HCT116 (cell line): Measurements from ENCODE around the gene TES. TPM values are rescaled to one million over a fixed set of nuclear protein-coding genes. Genes with fewer than 3 reads are reported as not detected.

Experiments used
- ATAC-seq: fragments of 200-7000 bp; cut with Tn5 transposase; 2 replicates; pipeline ENCODE4 v1.9.1; 2020; ENCODE audit warnings: mild to moderate bottlenecking, moderate library complexity
- BruUV-seq: library from RNA; stranded (reverse); fragments of 400-500 nt; replicated peaks from 2 replicates; lab custom pipeline; 2021; lab: Mats Ljungman, UMichigan
- CTCF ChIA-PET: fragments of 300-600 bp; sonication (Branson Sonifier 250); formaldehyde crosslinking; loops from one replicate; lab custom pipeline; 2021; ENCODE audit warnings: antibody characterized with exemption; lab: Charles Lee
- POLR2A ChIA-PET: fragments of 300-600, 350-600 bp; sonication (Branson Sonifier 250); formaldehyde crosslinking; loops from one replicate; lab custom pipeline; 2021; ENCODE audit warnings: antibody characterized with exemption; lab: Charles Lee
- RAD21 ChIA-PET, 2 experiments: fragments of 300-600 bp; sonication (Branson Sonifier 250); formaldehyde crosslinking; loops; one replicate each; lab custom pipeline; 2023; ENCODE audit warnings: low total read pairs in 2 of 2; ENCODE audit not compliant: uncharacterized antibody in 2 of 2, unreplicated experiment in 2 of 2, low non-redundant PET in 1 of 2; lab: Charles Lee
- DNase-seq: peaks from one replicate; pipeline ENCODE4 v3.0.0-alpha.2; 2010; ENCODE audit warnings: low read depth, low spot score
- H2AFZ ChIP-seq: fragments of 200-600 bp; shearing (Covaris generic), sonication (generic); 2 replicates; pipeline ENCODE4 v1.6.1; 2017; ENCODE audit warnings: low read depth, mixed run types, mixed read lengths, antibody characterized with exemption, low read length; ENCODE audit not compliant: poor library complexity, severe bottlenecking
- H3K27ac ChIP-seq: 2 replicates; pipeline ENCODE4 v1.5.1; 2012; ENCODE audit warnings: low read depth, low read length
- H3K27me3 ChIP-seq: fragments of 200-600 bp; sonication (generic); 2 replicates; pipeline ENCODE4 v1.6.1; 2016; ENCODE audit warnings: mixed run types, low read length, mixed read lengths; ENCODE audit not compliant: insufficient read depth
- H3K36me3 ChIP-seq, 2 experiments: fragments of 200-500 bp in 1 of 2; fragments of 200-600 bp in 1 of 2; sonication (Bioruptor generic) in 1 of 2; sonication (generic) in 1 of 2; 2 replicates each; pipeline versions ENCODE4 v1.5.1 to v1.6.1; 2014 to 2016; ENCODE audit warnings: low read length in 2 of 2, inconsistent platforms in 1 of 2, mixed read lengths in 1 of 2, mixed run types in 1 of 2; ENCODE audit not compliant: insufficient read depth in 2 of 2, control insufficient read depth in 1 of 2
- H3K4me1 ChIP-seq, 2 experiments: fragments of 200-600 bp in 1 of 2; sonication (generic) in 1 of 2; 2 replicates each; pipeline versions ENCODE4 v1.5.1 to v1.6.1; 2012 to 2017; ENCODE audit warnings: low read length in 2 of 2, inconsistent platforms in 1 of 2, mild to moderate bottlenecking in 1 of 2, mixed read lengths in 1 of 2, mixed run types in 1 of 2, moderate library complexity in 1 of 2; ENCODE audit not compliant: insufficient read depth in 2 of 2, control insufficient read depth in 1 of 2
- H3K4me2 ChIP-seq: fragments of 200-600 bp; sonication (generic); 2 replicates; pipeline ENCODE4 v1.6.1; 2017; ENCODE audit warnings: mixed run types, low read length, mixed read lengths
- H3K4me3 ChIP-seq, 2 experiments: fragments of 200-600 bp in 1 of 2; sonication (generic) in 1 of 2; replicated peaks in 1 of 2; 2 replicates each; pipeline ENCODE4 v1.5.1; 2011 to 2016; ENCODE audit warnings: low read length in 2 of 2, control low read depth in 1 of 2, low read depth in 1 of 2, mild to moderate bottlenecking in 1 of 2, mixed read lengths in 1 of 2, mixed run types in 1 of 2
- H3K79me2 ChIP-seq: fragments of 200-600 bp; sonication (generic); 2 replicates; pipeline ENCODE4 v1.6.1; 2017; ENCODE audit warnings: mild to moderate bottlenecking, mixed run types, low read length, moderate library complexity, mixed read lengths; ENCODE audit not compliant: insufficient read depth
- H3K9ac ChIP-seq: fragments of 200-600 bp; sonication (generic); 2 replicates; pipeline ENCODE4 v1.6.1; 2016; ENCODE audit warnings: low read length, mixed read lengths
- H3K9me2 ChIP-seq: fragments of 200-600 bp; sonication (generic), shearing (Covaris generic); 2 replicates; pipeline ENCODE4 v1.6.1; 2017; ENCODE audit warnings: mixed run types, mild to moderate bottlenecking, moderate library complexity; ENCODE audit not compliant: insufficient read depth
- H3K9me3 ChIP-seq, 2 experiments: fragments of 200-500 bp in 1 of 2; fragments of 200-600 bp in 1 of 2; sonication (Bioruptor generic) in 1 of 2; sonication (generic) in 1 of 2; 2 replicates each; pipeline ENCODE4 v1.6.1; 2014 to 2017; ENCODE audit warnings: low read length in 2 of 2, mixed read lengths in 2 of 2, inconsistent platforms in 1 of 2, low read depth in 1 of 2, mild to moderate bottlenecking in 1 of 2, mixed run types in 1 of 2, moderate library complexity in 1 of 2; ENCODE audit not compliant: control insufficient read depth in 1 of 2, insufficient read depth in 1 of 2
- H4K20me1 ChIP-seq: fragments of 200-600 bp; sonication (generic), shearing (Covaris generic); 2 replicates; pipeline ENCODE4 v1.6.1; 2017; ENCODE audit warnings: mixed run types, mild to moderate bottlenecking, moderate library complexity; ENCODE audit not compliant: insufficient read depth
- ATF3 ChIP-seq: IDR thresholded peaks from 2 replicates; pipeline ENCODE4 v1.6.1; 2012
- CBX3 ChIP-seq: IDR thresholded peaks from 2 replicates; pipeline ENCODE4 v1.6.1; 2012; ENCODE audit warnings: low read depth
- CEBPB ChIP-seq: IDR thresholded peaks from 2 replicates; pipeline ENCODE4 v1.6.1; 2012; ENCODE audit warnings: low read depth
- ELF1 ChIP-seq: IDR thresholded peaks from 2 replicates; pipeline ENCODE4 v1.6.1; 2012; ENCODE audit warnings: low read depth, borderline replicate concordance
- EZH2 ChIP-seq: fragments of 200-600 bp; sonication (generic); IDR thresholded peaks from 2 replicates; pipeline ENCODE4 v1.6.1; 2017; ENCODE audit warnings: antibody characterized with exemption, mixed run types
- EZH2phosphoT487 ChIP-seq: fragments of 200-600 bp; IDR thresholded peaks from 2 replicates; pipeline ENCODE4 v1.6.1; 2018; ENCODE audit warnings: antibody characterized with exemption, borderline replicate concordance
- FOSL1 ChIP-seq: IDR thresholded peaks from 2 replicates; pipeline ENCODE4 v1.6.1; 2012; ENCODE audit warnings: low read depth
- POLR2A ChIP-seq: IDR thresholded peaks from 2 replicates; pipeline ENCODE4 v1.7.0; 2011; ENCODE audit warnings: borderline replicate concordance; ENCODE audit not compliant: insufficient read depth, insufficient read length; ENCODE audit errors: extremely low read depth
- RAD21 ChIP-seq: IDR thresholded peaks from 2 replicates; pipeline ENCODE4 v1.6.1; 2012; ENCODE audit warnings: low read depth, mild to moderate bottlenecking
- SIN3A ChIP-seq: IDR thresholded peaks from 2 replicates; pipeline ENCODE4 v1.6.1; 2012; ENCODE audit warnings: low read depth
- SP1 ChIP-seq: IDR thresholded peaks from 2 replicates; pipeline ENCODE4 v1.6.1; 2012; ENCODE audit warnings: low read depth
- SRF ChIP-seq: IDR thresholded peaks from 2 replicates; pipeline ENCODE4 v1.6.1; 2012; ENCODE audit warnings: low read depth
- TCF7L2 ChIP-seq: IDR thresholded peaks from 2 replicates; pipeline ENCODE4 v1.7.0; 2011; ENCODE audit warnings: borderline replicate concordance, inconsistent platforms; ENCODE audit not compliant: insufficient read depth, insufficient read length; ENCODE audit errors: extremely low read depth
- YY1 ChIP-seq: IDR thresholded peaks from 2 replicates; pipeline ENCODE4 v1.6.1; 2011; ENCODE audit warnings: low read length, low read depth, moderate library complexity, mild to moderate bottlenecking; ENCODE audit not compliant: insufficient replicate concordance; ENCODE audit errors: extremely low read depth
- ZFX ChIP-seq: fragments of 450-650 bp; IDR thresholded peaks from 2 replicates; pipeline ENCODE4 v1.6.1; 2017
- intact Hi-C: fragments of 100-400 bp; cut with micrococcal nuclease; formaldehyde crosslinking; loops from 2 replicates; pipeline ENCODE4 v1.10.0; 2022
- total RNA-seq: library from RNA; stranded (reverse); gene quantifications from one replicate; pipeline ENCODE4 v1.2.1, GENCODE V29; 2021; ENCODE audit not compliant: unreplicated experiment
- TF ChIP-seq, protein P1 (sequence below): IDR thresholded peaks from 2 replicates; pipeline ENCODE4 v1.6.1; 2012; ENCODE audit warnings: low read depth
- TF ChIP-seq, protein P2 (sequence below), 3 experiments: fragments of 200-600 bp in 1 of 3; sonication (generic) in 1 of 3; IDR thresholded peaks in 2 of 3; conservative IDR thresholded peaks in 1 of 3; 2 replicates each; pipeline ENCODE4 v1.5.1; 2012 to 2017; ENCODE audit warnings: low read depth in 2 of 3, low read length in 2 of 3, antibody characterized with exemption in 1 of 3, borderline replicate concordance in 1 of 3, control low read depth in 1 of 3, mild to moderate bottlenecking in 1 of 3, mixed read lengths in 1 of 3, mixed run types in 1 of 3, moderate library complexity in 1 of 3; ENCODE audit not compliant: insufficient read depth in 1 of 3
- TF ChIP-seq, protein P3 (sequence below): IDR thresholded peaks from 2 replicates; pipeline ENCODE4 v1.6.1; 2012

The TES gene
- total RNA-seq, 1 experiment from 2014 or later = 129 TPM

DNA sequence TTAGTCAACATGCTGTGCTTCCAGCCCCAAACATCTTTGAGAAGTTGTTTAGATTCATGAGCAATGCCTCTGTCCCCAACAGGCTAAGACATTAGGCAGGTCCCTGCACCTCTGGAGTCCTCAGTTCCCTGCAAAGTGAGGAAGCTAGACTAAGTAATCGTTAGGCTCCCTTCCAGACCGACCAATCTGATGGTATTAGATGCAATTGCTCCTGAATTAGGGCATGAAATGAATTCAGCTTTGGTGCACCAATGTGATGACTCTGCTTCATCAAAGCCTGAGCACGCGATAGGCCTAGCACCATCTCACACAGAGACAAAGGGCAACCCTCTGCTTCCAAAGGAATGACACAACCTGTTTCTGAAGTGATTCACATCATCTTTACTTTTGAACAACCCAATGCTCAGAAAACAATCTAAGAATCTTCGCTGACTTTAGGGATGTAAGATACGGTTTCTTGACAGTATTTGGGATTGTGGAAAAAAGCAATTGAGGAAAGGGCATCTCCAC is 723 bp upstream of the TES start:
- peak overlapping the region; percentile 90; the same call in 1 of the 2 replicates for H3K9ac ChIP-seq
- H3K9me3 ChIP-seq = no peaks in the 10 kb centered on the region
- CTCF ChIA-PET = interaction anchor here (0.8 to 2.4 kb wide), 4 partner anchors 10 to 381 kb away, joined by 3 to 12 read pairs (median 3); no protein-coding TSS in a partner anchor
- H3K4me1 ChIP-seq = peaks cover 35 to 41% of the 10 kb centered on the region in 2 experiments
- intact Hi-C loops = no loop called here
- BruUV-seq = TSS peak; percentile 27
- H4K20me1 ChIP-seq = no peaks in the 10 kb centered on the region
- peak overlapping the region; percentile 86 for H2AFZ ChIP-seq
- no peak for DNase-seq
- peak overlapping the region; percentile 86; the same call in 1 of the 2 replicates for H3K27ac ChIP-seq
- peaks cover 40% of the 10 kb centered on the region for H3K79me2 ChIP-seq
- TF ChIP-seq POLR2A (no peak), EZH2phosphoT487 (no peak), YY1 (no peak), SP1 (no peak), TCF7L2 (no peak), SIN3A (no peak; the same call in 1 of the 2 replicates), CEBPB (no peak), CBX3 (no peak), EZH2 (no peak), FOSL1 (no peak), SRF (no peak), ATF3 (no peak), ZFX (no peak), RAD21 (no peak), ELF1 (no peak)
- TF ChIP-seq, protein P1, sequence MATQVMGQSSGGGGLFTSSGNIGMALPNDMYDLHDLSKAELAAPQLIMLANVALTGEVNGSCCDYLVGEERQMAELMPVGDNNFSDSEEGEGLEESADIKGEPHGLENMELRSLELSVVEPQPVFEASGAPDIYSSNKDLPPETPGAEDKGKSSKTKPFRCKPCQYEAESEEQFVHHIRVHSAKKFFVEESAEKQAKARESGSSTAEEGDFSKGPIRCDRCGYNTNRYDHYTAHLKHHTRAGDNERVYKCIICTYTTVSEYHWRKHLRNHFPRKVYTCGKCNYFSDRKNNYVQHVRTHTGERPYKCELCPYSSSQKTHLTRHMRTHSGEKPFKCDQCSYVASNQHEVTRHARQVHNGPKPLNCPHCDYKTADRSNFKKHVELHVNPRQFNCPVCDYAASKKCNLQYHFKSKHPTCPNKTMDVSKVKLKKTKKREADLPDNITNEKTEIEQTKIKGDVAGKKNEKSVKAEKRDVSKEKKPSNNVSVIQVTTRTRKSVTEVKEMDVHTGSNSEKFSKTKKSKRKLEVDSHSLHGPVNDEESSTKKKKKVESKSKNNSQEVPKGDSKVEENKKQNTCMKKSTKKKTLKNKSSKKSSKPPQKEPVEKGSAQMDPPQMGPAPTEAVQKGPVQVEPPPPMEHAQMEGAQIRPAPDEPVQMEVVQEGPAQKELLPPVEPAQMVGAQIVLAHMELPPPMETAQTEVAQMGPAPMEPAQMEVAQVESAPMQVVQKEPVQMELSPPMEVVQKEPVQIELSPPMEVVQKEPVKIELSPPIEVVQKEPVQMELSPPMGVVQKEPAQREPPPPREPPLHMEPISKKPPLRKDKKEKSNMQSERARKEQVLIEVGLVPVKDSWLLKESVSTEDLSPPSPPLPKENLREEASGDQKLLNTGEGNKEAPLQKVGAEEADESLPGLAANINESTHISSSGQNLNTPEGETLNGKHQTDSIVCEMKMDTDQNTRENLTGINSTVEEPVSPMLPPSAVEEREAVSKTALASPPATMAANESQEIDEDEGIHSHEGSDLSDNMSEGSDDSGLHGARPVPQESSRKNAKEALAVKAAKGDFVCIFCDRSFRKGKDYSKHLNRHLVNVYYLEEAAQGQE = no peak
- TF ChIP-seq, protein P2, sequence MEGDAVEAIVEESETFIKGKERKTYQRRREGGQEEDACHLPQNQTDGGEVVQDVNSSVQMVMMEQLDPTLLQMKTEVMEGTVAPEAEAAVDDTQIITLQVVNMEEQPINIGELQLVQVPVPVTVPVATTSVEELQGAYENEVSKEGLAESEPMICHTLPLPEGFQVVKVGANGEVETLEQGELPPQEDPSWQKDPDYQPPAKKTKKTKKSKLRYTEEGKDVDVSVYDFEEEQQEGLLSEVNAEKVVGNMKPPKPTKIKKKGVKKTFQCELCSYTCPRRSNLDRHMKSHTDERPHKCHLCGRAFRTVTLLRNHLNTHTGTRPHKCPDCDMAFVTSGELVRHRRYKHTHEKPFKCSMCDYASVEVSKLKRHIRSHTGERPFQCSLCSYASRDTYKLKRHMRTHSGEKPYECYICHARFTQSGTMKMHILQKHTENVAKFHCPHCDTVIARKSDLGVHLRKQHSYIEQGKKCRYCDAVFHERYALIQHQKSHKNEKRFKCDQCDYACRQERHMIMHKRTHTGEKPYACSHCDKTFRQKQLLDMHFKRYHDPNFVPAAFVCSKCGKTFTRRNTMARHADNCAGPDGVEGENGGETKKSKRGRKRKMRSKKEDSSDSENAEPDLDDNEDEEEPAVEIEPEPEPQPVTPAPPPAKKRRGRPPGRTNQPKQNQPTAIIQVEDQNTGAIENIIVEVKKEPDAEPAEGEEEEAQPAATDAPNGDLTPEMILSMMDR (IDR thresholded peaks at IDR 0.05 in 2 of 3, conservative IDR thresholded peaks at IDR 0.05 in 1 of 3; ENCODE audit: borderline replicate concordance in 1 of 3, insufficient read depth in 1 of 3, low read depth in 2 of 3, low read length in 2 of 3) = no peak
- TF ChIP-seq, protein P3, sequence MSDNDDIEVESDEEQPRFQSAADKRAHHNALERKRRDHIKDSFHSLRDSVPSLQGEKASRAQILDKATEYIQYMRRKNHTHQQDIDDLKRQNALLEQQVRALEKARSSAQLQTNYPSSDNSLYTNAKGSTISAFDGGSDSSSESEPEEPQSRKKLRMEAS = no peak
- TF ChIP-seq, all 23 proteins: peak for 0
- Histone ChIP-seq H3K9me2 (no peaks in the 10 kb centered on the region), H3K4me2 (peak overlapping the region; percentile 82), H3K36me3 (no peaks in the 10 kb centered on the region), H3K4me3 (peak overlapping the region; percentile 25 to 76; a peak in 3 of 4 replicates), H3K27me3 (no peaks in the 10 kb centered on the region)
- no peak for ATAC-seq
- ChIA-PET RAD21 (no interaction called here), POLR2A (interaction anchor here (0.8 to 3.3 kb wide), 6 partner anchors 8 to 316 kb away, joined by 3 to 15 read pairs (median 5); no protein-coding TSS in a partner anchor)
